GM12878 (cell line): ENCODE measurements around the gene DGKB.
A peak's percentile ranks its signal among the peaks of the same experiment; 100 is the strongest.

Experiments
- FOXM1 ChIP-seq: IDR thresholded peaks from 2 replicates; pipeline ENCODE4 v1.6.1; 2012; ENCODE audit warnings: low read depth, mild to moderate bottlenecking, inconsistent platforms, low read length, moderate library complexity
- GABPA ChIP-seq: IDR thresholded peaks from 2 replicates; pipeline ENCODE4 v1.6.1; 2014; ENCODE audit warnings: antibody characterized with exemption, low read depth, mild to moderate bottlenecking, inconsistent platforms
- SRF ChIP-seq, 2 experiments: IDR thresholded peaks; 2 replicates each; pipeline ENCODE4 v1.6.1; 2011; ENCODE audit warnings: low read depth in 2 of 2, low read length in 2 of 2, mild to moderate bottlenecking in 1 of 2, moderate library complexity in 1 of 2
- TF ChIP-seq, protein P1 (sequence below), 3 experiments: IDR thresholded peaks in 2 of 3; conservative IDR thresholded peaks in 1 of 3; 2 replicates each; pipeline ENCODE4 v1.5.1; 2011; ENCODE audit warnings: low read depth in 3 of 3, low read length in 3 of 3, mild to moderate bottlenecking in 3 of 3, control low read depth in 2 of 3, moderate library complexity in 2 of 3, inconsistent platforms in 1 of 3, mixed read lengths in 1 of 3; ENCODE audit not compliant: control insufficient read depth in 2 of 3, insufficient read depth in 1 of 3; ENCODE audit errors: extremely low read depth in 1 of 3
- TF ChIP-seq, protein P2 (sequence below): fragments of 450-650 bp; IDR thresholded peaks from 2 replicates; pipeline ENCODE4 v1.6.1; 2016; ENCODE audit warnings: mild to moderate bottlenecking, moderate library complexity, borderline replicate concordance

DNA sequence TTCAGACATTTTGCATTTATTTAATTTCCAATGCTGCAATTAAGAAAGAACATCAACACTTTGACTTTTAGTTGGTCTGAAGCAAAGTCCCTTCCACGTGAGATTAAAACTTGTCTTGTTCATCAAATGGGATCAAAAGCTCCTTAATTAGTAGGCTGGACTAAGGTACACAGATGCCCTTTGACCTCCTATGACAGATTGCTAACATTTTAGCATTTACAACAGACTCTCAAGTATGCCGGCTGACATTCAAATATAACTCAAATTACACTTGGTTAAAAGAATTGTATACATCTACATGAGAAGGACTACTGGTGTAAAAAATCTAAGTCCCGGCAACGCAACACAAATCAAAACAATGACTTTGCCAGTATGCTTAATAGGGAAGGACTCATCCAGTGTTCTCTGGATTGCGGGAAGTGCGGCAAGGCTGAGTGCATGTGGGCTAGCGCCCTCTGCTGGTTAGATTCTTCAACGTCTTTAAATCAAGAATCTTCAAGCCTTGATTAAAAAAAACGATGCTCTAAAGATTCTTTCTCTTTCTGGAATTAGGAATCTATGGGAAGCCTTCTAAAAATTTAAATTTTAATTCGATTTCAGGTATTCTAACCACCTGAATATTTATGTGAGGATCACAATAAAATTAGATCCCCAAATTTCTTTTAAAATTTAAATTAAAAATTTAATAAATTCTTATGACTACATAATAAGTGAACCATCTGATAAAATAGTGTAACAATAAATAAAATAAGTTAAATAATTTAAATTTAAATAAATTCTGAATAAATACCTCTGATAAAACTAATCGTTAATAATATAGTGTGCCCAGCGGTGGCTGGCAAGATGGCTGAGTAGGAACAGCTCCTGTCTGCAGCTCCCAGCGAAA, 444.7 kb downstream of the DGKB start:
- TF ChIP-seq, protein P1, sequence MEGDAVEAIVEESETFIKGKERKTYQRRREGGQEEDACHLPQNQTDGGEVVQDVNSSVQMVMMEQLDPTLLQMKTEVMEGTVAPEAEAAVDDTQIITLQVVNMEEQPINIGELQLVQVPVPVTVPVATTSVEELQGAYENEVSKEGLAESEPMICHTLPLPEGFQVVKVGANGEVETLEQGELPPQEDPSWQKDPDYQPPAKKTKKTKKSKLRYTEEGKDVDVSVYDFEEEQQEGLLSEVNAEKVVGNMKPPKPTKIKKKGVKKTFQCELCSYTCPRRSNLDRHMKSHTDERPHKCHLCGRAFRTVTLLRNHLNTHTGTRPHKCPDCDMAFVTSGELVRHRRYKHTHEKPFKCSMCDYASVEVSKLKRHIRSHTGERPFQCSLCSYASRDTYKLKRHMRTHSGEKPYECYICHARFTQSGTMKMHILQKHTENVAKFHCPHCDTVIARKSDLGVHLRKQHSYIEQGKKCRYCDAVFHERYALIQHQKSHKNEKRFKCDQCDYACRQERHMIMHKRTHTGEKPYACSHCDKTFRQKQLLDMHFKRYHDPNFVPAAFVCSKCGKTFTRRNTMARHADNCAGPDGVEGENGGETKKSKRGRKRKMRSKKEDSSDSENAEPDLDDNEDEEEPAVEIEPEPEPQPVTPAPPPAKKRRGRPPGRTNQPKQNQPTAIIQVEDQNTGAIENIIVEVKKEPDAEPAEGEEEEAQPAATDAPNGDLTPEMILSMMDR (IDR thresholded peaks at IDR 0.05 in 2 of 3, conservative IDR thresholded peaks at IDR 0.05 in 1 of 3; ENCODE audit: control insufficient read depth in 2 of 3, extremely low read depth in 1 of 3, insufficient read depth in 1 of 3, low read depth in 3 of 3, low read length in 3 of 3): peak; percentile 70 to 77 (median 74)
- TF ChIP-seq, protein P2, sequence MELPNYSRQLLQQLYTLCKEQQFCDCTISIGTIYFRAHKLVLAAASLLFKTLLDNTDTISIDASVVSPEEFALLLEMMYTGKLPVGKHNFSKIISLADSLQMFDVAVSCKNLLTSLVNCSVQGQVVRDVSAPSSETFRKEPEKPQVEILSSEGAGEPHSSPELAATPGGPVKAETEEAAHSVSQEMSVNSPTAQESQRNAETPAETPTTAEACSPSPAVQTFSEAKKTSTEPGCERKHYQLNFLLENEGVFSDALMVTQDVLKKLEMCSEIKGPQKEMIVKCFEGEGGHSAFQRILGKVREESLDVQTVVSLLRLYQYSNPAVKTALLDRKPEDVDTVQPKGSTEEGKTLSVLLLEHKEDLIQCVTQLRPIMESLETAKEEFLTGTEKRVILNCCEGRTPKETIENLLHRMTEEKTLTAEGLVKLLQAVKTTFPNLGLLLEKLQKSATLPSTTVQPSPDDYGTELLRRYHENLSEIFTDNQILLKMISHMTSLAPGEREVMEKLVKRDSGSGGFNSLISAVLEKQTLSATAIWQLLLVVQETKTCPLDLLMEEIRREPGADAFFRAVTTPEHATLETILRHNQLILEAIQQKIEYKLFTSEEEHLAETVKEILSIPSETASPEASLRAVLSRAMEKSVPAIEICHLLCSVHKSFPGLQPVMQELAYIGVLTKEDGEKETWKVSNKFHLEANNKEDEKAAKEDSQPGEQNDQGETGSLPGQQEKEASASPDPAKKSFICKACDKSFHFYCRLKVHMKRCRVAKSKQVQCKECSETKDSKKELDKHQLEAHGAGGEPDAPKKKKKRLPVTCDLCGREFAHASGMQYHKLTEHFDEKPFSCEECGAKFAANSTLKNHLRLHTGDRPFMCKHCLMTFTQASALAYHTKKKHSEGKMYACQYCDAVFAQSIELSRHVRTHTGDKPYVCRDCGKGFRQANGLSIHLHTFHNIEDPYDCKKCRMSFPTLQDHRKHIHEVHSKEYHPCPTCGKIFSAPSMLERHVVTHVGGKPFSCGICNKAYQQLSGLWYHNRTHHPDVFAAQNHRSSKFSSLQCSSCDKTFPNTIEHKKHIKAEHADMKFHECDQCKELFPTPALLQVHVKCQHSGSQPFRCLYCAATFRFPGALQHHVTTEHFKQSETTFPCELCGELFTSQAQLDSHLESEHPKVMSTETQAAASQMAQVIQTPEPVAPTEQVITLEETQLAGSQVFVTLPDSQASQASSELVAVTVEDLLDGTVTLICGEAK: no peak
- TF ChIP-seq FOXM1 (no peak), GABPA (no peak), SRF (IDR thresholded peaks at IDR 0.05; ENCODE audit: low read depth in 2 of 2, low read length in 2 of 2) (no peak)
